SKM-1 (cell line): Measurements from ENCODE around the gene SLC22A23.
A peak's percentile ranks its signal among the peaks of the same experiment; 100 is the strongest.

Experiments
- DNase-seq: peaks from one replicate; lab custom pipeline; 2025; ENCODE audit not compliant: unreplicated experiment; lab: John Stamatoyannopoulos, UW

The SLC22A23 gene

GRCh38 chr6:3273707-3274521, 182.9 kb downstream of the SLC22A23 start:
- no peak for DNase-seq

GRCh38 chr6:3272911-3273547, 183.8 kb downstream of the SLC22A23 start:
- no peak for DNase-seq

GRCh38 chr6:3271756-3272155, 185.1 kb downstream of the SLC22A23 start:
- no peak for DNase-seq

- DNase-seq, result no peak
These were observed 186.6 kb downstream of the SLC22A23 start for GRCh38 chr6:3270258-3270657.

- no peak for DNase-seq
These were observed 187.4 kb downstream of the SLC22A23 start for GRCh38 chr6:3269281-3269975.

GRCh38 chr6:3268680-3269079, 188.2 kb downstream of the SLC22A23 start:
- no peak for DNase-seq

GRCh38 chr6:3267162-3267561, 189.7 kb downstream of the SLC22A23 start:
- DNase-seq, result no peak

GRCh38 chr6:3266170-3266569, 190.7 kb downstream of the SLC22A23 start:
- DNase-seq, result no peak

GRCh38 chr6:3265671-3266070, 191.2 kb downstream of the SLC22A23 start:
- no peak for DNase-seq

- no peak for DNase-seq
These were observed 192.5 kb downstream of the SLC22A23 start for GRCh38 chr6:3264356-3264755.

GRCh38 chr6:3263096-3263495, 193.8 kb downstream of the SLC22A23 start:
- DNase-seq, result no peak

GRCh38 chr6:3261921-3262320, 194.9 kb downstream of the SLC22A23 start:
- no peak for DNase-seq

- no peak for DNase-seq
These were observed 195.4 kb downstream of the SLC22A23 start for GRCh38 chr6:3261518-3261820.

GRCh38 chr6:3260772-3261517, 195.9 kb downstream of the SLC22A23 start:
- no peak for DNase-seq

- DNase-seq, result no peak
These were observed 196.6 kb downstream of the SLC22A23 start for GRCh38 chr6:3260296-3260695.

GRCh38 chr6:3259491-3259958, 197.3 kb downstream of the SLC22A23 start:
- DNase-seq, result peak; percentile 35

- peak; percentile 86 for DNase-seq
These were observed 197.9 kb downstream of the SLC22A23 start, which contains the start of gene PSMG4 for GRCh38 chr6:3258720-3259490. Gene PSMG4, plus strand, starts transcription at chr6:3258947. Its CDS starts 76 bp downstream, at chr6:3259023.

- no peak for DNase-seq
These were observed 198.6 kb downstream of the SLC22A23 start for GRCh38 chr6:3258201-3258600.

GRCh38 chr6:3253597-3253961, 203.3 kb downstream of the SLC22A23 start:
- DNase-seq, result no peak

- no peak for DNase-seq
These were observed 203.8 kb downstream of the SLC22A23 start for GRCh38 chr6:3252861-3253596.
